Suppressor macrophage treated with lipopolysaccharide for 1 hour (primary cell): ENCODE measurements around the gene ASPG.

Experiments
- DNase-seq, 3 donors: peaks; one replicate each; pipeline ENCODE4 v3.0.0-alpha.2; 2020 to 2022

The ASPG gene

DNA sequence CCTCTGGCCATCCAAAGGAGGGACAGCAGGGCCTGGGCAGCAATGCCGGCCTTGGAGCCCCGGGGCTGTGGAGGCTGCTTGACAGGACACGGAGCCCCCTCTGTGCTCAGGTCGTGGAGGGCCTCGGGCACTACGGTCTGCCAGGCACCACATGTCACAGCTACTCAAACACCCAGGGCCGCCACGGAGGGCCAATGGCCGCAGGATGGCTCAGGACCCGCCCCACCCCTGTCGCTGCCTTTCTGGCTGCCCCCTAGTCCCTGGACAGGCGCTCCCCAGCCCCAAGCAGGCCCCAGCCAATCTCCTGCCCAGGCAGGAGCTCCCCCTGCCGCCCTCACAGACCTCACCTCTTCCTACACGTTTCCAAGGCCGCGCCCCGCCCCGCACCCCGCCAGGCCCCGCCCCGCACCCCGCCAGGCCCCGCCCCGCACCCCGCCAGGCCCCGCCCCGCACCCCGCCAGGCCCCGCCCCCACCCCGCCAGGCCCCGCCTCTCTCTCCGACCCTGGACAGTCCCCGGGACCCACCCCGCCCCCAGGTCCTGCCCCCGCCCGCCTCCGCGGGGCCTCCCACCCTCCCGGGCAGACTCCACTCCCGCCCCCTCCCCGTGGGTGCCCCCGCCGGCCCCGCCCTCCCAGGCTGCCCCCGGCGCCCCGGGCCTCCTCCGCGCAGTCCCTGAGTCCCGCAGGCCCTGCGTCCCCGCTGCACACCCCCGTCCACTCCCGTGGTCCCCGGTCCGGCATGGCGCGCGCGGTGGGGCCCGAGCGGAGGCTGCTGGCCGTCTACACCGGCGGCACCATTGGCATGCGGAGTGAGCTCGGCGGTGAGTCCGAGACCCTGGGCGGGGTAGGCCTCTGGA is at the start of gene ASPG:
Gene ASPG, plus strand, starts transcription at position 669 of the 857 bp plus-strand sequence. Its CDS starts 71 bp downstream, at position 740.
- DNase-seq = peak in 1 of 3 donors; percentile 34

- DNase-seq = no peak
These were observed 49.3 kb upstream of the ASPG start for GRCh38 chr14:104036212-104036611.

DNA sequence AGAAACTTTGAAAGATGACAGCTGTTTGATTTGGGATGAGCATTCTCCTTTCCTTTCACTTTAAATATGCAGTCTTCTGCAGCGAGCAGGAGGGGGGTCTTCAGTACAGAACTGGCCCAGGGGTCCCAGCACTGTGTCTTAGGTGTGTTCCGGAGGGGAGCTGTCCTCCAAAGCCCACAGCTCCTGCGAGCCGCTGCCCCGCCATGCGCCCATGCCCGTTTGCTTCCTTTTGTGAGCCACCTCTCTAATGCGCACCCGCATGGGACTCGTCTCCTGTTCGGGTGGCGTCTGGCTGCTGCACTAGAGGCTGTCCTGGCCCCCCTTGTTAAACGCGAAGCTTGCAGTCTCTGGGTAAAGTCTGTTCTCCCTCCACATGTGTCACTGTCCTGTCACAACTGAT is 48.4 kb upstream of the ASPG start:
- DNase-seq = no peak

GRCh38 chr14:104037903-104038302 is 47.6 kb upstream of the ASPG start:
- no peak for DNase-seq

- no peak for DNase-seq
These were observed 46.3 kb upstream of the ASPG start for GRCh38 chr14:104039214-104039613.

DNA sequence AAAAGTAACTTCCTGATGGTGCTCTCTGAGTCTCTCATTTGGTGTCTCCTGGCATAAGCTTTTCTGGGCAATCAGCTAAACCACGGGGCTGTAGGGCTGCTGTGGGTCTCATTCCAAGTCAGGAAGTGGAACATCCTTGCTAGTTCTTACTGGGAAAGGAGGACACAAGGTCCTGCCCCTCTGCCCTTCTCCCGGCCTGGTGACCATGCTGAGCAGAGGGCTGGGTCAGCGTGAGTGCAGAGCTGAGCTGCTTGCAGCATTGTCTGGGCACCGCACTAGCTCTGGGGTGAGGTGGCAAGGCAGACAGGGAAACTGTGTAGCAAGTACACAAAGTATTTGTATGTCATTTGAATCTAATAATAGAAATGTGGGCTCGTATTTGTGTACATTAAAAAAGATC is 45.0 kb upstream of the ASPG start:
- no peak for DNase-seq

- no peak for DNase-seq
These were observed 43.9 kb upstream of the ASPG start for GRCh38 chr14:104041430-104042104.

- DNase-seq = no peak
These were observed 41.5 kb upstream of the ASPG start for GRCh38 chr14:104044016-104044415.

DNA sequence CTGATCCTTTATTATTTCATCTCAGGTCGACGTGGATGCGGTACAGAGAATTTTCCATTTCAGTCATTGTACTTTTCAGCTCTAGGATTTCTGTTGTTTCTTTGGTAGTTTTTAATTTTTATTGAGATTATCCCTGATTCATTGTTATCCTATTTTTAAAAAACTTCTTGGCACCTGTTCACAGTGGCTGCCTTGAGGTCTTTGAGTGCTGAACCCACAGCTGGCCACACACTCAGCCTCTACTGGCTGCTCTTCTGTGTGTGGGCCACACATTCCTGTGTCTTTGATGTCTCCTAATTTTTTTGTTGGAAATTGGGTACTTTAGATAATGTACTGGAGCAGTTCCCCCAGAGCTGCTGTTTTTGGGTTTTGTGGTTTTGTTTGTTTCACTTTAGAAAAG is 37.7 kb upstream of the ASPG start:
- no peak for DNase-seq

DNA sequence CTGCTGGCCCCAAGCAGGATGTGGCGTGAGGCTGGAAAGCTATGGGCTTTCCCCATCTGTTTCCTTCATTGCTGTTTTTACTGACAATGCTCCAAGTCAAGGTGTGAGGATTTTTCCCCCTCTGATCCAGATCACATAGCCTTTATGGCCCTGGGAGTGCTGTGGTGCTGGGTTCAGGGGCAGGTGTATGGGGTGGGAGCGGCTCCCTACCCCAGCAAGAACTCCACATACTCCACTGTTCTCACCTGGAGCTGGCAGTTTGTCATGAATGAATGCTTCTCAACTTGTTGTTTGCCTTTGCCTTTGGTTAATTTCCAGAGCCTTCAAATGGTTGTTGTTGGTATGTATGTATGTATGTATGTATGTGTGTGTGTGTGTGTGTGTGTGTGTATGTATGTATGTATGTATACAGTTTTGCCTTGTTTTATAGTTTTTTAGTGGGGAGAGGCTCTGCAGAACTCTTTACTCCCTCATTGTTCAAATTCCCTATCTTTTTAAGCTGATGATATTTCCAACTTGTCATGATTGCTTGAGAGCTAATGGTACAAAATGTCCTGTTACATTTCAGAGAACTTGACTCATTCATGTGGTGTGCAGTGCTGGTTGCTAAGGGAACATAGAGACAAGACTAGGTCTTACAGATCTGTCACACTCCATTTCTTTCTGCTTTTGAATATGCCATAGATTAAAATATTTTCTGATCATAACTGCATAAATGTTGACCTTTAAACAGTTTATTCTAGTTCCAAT is 36.6 kb upstream of the ASPG start:
- no peak for DNase-seq

GRCh38 chr14:104049576-104050240 is 35.8 kb upstream of the ASPG start:
- DNase-seq = no peak

DNA sequence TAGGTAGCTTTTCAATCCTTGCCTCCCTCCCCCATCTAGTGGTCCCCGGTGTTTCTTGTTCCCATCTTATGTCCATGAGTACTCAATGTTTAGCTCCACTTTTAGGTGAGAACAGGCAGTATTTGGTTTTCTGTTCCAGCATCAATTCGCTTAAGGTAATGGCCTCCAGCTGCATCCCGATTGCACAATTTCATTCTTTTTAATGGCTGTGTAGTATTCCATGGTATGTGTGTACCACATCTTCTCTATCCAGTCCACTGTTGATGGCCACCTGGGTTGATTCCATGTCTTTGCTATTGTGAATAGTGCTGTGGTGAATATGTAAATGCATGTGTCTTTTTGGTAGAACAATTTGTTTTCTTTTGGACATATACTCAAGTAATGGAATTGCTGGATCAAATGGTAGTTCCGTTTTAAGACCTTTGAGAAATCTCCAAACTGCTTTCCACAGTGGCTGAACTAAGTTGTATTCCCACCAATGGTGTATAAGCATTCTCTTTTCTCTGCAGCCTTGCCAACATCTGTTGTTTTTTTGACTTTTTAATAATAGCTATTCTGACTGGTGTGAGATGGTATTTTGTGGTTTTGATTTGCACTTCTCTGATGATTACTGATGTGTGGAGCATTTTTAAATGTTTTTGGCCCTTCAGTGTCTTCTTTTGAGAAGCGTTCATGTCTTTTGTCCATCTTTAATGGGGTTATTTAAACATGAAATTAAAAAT is 34.2 kb upstream of the ASPG start:
- DNase-seq = no peak

- no peak for DNase-seq
These were observed 31.1 kb upstream of the ASPG start for GRCh38 chr14:104054222-104054905.

DNA sequence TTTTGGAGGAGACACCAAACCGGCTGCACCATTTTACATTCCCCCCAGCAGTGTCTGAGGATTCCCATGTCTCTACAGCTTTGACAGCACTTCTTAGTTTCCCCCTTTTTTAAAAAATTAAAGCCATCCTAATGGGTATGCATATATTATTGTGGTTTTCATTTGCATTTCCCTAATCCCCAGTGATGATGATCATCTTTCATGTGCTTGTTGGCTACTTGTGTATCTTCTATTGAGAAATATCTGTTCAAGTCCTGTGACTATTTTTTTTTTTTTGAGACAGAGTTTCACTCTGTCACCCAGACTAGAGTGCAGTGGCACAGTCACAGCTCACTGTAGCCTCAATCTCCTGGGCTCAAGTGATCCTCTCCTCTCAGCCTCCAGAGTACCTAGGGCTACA is 23.2 kb upstream of the ASPG start:
- DNase-seq = no peak

GRCh38 chr14:104064003-104064402 is 21.5 kb upstream of the ASPG start:
- no peak for DNase-seq

GRCh38 chr14:104066279-104066678 is 19.2 kb upstream of the ASPG start:
- DNase-seq = no peak

GRCh38 chr14:104066719-104067295 is 18.7 kb upstream of the ASPG start:
- peak; percentile 24 to 55 (median 41) for DNase-seq

DNA sequence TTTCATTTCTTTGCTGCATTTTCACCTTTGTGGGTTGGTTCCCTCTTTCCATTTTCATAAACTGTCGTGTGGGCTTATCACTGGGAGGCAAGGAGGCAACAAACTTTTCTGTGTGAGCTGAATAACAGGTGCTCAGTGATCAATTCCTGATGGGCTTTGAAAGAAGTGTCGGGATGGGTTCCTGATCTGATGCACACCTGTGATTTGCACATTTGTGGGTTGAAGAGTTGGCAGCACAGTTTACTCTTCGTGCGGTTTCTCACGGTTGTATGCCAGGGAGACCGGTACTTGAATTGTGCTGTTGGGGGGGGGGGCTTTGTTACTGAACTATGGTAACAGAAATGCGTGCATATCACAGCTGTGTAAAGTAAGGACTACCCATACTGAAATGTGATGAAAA is 16.0 kb upstream of the ASPG start:
- no peak for DNase-seq

DNA sequence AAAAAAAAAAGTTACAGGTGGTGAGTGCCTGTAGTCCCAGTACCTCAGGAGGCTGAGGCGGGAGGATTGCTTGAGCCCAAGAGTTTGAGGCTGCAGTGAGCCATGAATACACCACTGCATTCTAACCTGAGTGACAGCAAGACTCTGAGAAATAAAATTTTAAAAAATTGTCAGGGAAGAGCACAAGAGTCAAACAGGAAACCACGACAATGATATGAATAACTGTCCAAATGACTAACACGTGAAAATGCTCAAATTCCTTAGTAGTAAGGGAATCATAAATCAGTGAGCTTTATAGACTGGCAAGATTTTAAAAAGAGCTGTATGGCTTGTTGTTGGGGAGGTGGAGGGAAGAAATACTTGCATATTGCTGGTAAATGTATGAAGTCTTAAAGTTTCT is 12.9 kb upstream of the ASPG start:
- DNase-seq = peak in 1 of 3 donors; percentile 8

DNA sequence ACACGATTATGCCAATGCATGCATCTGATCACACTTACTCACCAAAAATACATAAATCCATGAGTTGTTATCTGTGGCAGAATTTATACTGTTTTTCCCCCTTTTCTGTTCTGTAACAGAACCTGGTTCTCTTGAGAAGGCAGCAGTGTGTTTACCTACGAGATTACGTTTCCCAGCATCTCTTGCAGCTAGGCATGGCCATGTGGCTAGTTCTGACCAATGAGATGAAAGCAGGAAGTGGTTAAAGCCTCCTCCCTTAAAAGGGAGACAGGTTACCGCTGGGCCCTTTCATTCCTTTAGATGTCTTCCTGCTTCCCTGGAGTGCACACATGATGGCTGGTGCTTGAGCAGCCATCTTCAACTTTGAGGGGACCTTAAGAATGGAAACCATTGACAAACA is 11.7 kb upstream of the ASPG start:
- no peak for DNase-seq

- no peak for DNase-seq
These were observed 9.9 kb upstream of the ASPG start for GRCh38 chr14:104075530-104076151.
